Measurements from ENCODE around the gene CYP27B1. TPM values are rescaled to one million over a fixed set of nuclear protein-coding genes. Genes with fewer than 3 reads are reported as not detected.

The CYP27B1 gene
- total and polyA plus RNA-seq, 4 donors, result 0.05 to 1.6 (median 0.17) TPM

DNA sequence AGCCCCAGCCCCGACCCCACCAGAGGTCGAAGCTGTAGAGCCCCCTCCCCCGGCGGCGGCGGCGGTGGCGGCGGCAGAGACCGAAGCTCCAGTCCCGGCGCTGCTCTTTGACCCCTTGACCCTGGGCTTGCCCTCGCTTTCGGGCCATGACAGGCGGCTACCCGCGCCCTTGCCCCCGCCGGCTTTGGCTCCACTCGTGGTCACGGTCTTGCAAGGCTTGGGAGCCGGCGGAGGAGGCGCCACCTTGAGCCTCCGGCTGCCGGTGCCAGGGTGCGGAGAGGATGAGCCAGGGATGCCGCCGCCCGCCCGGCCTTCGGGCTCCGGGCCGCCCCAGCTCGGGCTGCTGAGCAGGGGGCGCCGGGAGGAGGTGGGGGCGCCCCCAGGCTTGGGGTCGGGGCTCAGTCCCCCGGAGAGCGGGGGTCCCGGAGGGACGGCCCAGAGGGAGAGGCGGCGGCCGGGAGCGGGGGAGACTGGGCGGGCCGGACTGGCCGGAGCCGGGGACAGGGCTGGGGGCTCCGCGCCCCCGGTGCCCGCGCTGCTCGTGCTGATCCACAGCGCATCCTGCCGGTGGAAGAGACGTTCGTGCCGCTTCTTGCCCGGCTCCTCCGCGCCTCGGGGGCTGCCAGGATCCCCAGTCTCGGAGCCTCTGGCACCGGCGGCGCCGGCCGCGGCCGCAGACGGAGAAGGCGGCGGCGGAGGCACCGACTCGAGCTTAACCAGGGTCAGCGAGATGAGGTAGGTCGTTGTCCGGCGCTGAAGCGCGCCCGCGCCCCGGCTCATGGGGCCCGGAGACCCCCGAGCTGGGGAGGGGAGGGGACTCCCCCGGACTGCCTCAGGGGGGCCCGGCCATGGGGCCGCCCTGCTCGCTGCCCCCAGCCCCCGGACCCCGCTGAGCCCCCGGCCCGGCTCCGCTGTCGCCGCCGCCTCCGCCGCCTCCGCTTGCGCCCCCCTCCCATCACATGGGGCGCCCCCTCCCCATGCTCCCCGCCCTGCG, 29.1 kb downstream of the CYP27B1 start:
- H3K27me3 ChIP-seq (ENCODE audit: control insufficient read depth in 4 of 4, insufficient read depth in 4 of 4, low read length in 3 of 4), result peaks cover 0 to 10% (median 4%) of the 10 kb centered on the region in 4 donors

More for the DNA sequence above, 29.1 kb downstream of the CYP27B1 start:
- no peak overlapping the region for H3K27ac ChIP-seq (ENCODE audit: low read depth in 1 of 2, low read length in 2 of 2)
- no peak for TF ChIP-seq RAD21 (IDR thresholded peaks at IDR 0.05)
- no peak for TF ChIP-seq SP1 (IDR thresholded peaks at IDR 0.05)
- no peak for TF ChIP-seq TAF1 (conservative IDR thresholded peaks at IDR 0.05)
- TF ChIP-seq, protein P1, sequence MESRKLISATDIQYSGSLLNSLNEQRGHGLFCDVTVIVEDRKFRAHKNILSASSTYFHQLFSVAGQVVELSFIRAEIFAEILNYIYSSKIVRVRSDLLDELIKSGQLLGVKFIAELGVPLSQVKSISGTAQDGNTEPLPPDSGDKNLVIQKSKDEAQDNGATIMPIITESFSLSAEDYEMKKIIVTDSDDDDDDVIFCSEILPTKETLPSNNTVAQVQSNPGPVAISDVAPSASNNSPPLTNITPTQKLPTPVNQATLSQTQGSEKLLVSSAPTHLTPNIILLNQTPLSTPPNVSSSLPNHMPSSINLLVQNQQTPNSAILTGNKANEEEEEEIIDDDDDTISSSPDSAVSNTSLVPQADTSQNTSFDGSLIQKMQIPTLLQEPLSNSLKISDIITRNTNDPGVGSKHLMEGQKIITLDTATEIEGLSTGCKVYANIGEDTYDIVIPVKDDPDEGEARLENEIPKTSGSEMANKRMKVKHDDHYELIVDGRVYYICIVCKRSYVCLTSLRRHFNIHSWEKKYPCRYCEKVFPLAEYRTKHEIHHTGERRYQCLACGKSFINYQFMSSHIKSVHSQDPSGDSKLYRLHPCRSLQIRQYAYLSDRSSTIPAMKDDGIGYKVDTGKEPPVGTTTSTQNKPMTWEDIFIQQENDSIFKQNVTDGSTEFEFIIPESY (IDR thresholded peaks at IDR 0.05), result no peak
- TF ChIP-seq, protein P2, sequence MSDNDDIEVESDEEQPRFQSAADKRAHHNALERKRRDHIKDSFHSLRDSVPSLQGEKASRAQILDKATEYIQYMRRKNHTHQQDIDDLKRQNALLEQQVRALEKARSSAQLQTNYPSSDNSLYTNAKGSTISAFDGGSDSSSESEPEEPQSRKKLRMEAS (IDR thresholded peaks at IDR 0.05), result no peak
- TF ChIP-seq GABPA (IDR thresholded peaks at IDR 0.05 in 1 of 2, conservative IDR thresholded peaks at IDR 0.05 in 1 of 2), result no peak
- no peak for TF ChIP-seq RXRA (IDR thresholded peaks at IDR 0.05)
- TF ChIP-seq, protein P3, sequence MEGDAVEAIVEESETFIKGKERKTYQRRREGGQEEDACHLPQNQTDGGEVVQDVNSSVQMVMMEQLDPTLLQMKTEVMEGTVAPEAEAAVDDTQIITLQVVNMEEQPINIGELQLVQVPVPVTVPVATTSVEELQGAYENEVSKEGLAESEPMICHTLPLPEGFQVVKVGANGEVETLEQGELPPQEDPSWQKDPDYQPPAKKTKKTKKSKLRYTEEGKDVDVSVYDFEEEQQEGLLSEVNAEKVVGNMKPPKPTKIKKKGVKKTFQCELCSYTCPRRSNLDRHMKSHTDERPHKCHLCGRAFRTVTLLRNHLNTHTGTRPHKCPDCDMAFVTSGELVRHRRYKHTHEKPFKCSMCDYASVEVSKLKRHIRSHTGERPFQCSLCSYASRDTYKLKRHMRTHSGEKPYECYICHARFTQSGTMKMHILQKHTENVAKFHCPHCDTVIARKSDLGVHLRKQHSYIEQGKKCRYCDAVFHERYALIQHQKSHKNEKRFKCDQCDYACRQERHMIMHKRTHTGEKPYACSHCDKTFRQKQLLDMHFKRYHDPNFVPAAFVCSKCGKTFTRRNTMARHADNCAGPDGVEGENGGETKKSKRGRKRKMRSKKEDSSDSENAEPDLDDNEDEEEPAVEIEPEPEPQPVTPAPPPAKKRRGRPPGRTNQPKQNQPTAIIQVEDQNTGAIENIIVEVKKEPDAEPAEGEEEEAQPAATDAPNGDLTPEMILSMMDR (IDR thresholded peaks at IDR 0.05; ENCODE audit: low read depth, low read length, missing input control), result no peak
- TF ChIP-seq, protein P4, sequence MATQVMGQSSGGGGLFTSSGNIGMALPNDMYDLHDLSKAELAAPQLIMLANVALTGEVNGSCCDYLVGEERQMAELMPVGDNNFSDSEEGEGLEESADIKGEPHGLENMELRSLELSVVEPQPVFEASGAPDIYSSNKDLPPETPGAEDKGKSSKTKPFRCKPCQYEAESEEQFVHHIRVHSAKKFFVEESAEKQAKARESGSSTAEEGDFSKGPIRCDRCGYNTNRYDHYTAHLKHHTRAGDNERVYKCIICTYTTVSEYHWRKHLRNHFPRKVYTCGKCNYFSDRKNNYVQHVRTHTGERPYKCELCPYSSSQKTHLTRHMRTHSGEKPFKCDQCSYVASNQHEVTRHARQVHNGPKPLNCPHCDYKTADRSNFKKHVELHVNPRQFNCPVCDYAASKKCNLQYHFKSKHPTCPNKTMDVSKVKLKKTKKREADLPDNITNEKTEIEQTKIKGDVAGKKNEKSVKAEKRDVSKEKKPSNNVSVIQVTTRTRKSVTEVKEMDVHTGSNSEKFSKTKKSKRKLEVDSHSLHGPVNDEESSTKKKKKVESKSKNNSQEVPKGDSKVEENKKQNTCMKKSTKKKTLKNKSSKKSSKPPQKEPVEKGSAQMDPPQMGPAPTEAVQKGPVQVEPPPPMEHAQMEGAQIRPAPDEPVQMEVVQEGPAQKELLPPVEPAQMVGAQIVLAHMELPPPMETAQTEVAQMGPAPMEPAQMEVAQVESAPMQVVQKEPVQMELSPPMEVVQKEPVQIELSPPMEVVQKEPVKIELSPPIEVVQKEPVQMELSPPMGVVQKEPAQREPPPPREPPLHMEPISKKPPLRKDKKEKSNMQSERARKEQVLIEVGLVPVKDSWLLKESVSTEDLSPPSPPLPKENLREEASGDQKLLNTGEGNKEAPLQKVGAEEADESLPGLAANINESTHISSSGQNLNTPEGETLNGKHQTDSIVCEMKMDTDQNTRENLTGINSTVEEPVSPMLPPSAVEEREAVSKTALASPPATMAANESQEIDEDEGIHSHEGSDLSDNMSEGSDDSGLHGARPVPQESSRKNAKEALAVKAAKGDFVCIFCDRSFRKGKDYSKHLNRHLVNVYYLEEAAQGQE (IDR thresholded peaks at IDR 0.05), result no peak
- TF ChIP-seq FOXA1 (IDR thresholded peaks at IDR 0.05), result no peak
- no peaks in the 10 kb centered on the region for H3K36me3 ChIP-seq (ENCODE audit: control insufficient read depth in 4 of 4, insufficient read depth in 3 of 4, low read depth in 1 of 4, low read length in 3 of 4)
- H3K9ac ChIP-seq (ENCODE audit: low read depth in 1 of 2, low read length in 2 of 2), result no peak overlapping the region
- no peaks in the 10 kb centered on the region for H3K9me3 ChIP-seq (ENCODE audit: control insufficient read depth in 4 of 4, low read length in 3 of 4)
- no peak for DNase-seq (ENCODE audit: low spot score)
- 25% methylated on average over 110 of the region's 110 CpGs for WGBS
- H3K4me1 ChIP-seq (ENCODE audit: control insufficient read depth in 4 of 4, insufficient read depth in 4 of 4, low read length in 3 of 4), result peaks cover 3 to 22% (median 15%) of the 10 kb centered on the region in 4 donors
- peak overlapping the region in 1 of 3 donors; percentile 24 for H3K4me3 ChIP-seq (ENCODE audit: low read depth in 1 of 3, low read length in 3 of 3)

All from liver (tissue), 9 donors.